HAP-1 (cell line): ENCODE data around the gene MYO3B.

Source experiments
- DNase-seq, 2 experiments: peaks; one replicate each; pipeline ENCODE4 v3.0.0-alpha.2; 2016 to 2020; ENCODE audit warnings: low spot score in 2 of 2
- H3K27me3 ChIP-seq: fragments of 250-450 bp; sonication (Bioruptor Pico); 2 replicates; pipeline ENCODE4 v1.5.1; 2020; ENCODE audit warnings: low read depth, mild to moderate bottlenecking, moderate library complexity
- H3K36me3 ChIP-seq: fragments of 250-450 bp; sonication (Bioruptor Pico); replicated peaks from 2 replicates; pipeline ENCODE4 v1.5.1; 2020; ENCODE audit warnings: mild to moderate bottlenecking
- H3K4me1 ChIP-seq: fragments of 250-450 bp; sonication (Bioruptor Pico); 2 replicates; pipeline ENCODE4 v1.5.1; 2020; ENCODE audit warnings: mild to moderate bottlenecking
- H3K4me3 ChIP-seq: fragments of 250-450 bp; sonication (Bioruptor Pico); 2 replicates; pipeline ENCODE4 v1.5.1; 2020; ENCODE audit warnings: mild to moderate bottlenecking, moderate library complexity
- H3K9me3 ChIP-seq: fragments of 250-450 bp; sonication (Bioruptor Pico); 2 replicates; pipeline ENCODE4 v1.5.1; 2020; ENCODE audit warnings: mild to moderate bottlenecking, moderate library complexity
- in situ Hi-C: fragments of 300-500 bp; cut with MboI; formaldehyde crosslinking; loops from 3 replicates; pipeline ENCODE4 v1.14.3; 2020; ENCODE audit warnings: low sequenced_read_pairs, inconsistent platforms, mixed read lengths

Gene MYO3B

DNA sequence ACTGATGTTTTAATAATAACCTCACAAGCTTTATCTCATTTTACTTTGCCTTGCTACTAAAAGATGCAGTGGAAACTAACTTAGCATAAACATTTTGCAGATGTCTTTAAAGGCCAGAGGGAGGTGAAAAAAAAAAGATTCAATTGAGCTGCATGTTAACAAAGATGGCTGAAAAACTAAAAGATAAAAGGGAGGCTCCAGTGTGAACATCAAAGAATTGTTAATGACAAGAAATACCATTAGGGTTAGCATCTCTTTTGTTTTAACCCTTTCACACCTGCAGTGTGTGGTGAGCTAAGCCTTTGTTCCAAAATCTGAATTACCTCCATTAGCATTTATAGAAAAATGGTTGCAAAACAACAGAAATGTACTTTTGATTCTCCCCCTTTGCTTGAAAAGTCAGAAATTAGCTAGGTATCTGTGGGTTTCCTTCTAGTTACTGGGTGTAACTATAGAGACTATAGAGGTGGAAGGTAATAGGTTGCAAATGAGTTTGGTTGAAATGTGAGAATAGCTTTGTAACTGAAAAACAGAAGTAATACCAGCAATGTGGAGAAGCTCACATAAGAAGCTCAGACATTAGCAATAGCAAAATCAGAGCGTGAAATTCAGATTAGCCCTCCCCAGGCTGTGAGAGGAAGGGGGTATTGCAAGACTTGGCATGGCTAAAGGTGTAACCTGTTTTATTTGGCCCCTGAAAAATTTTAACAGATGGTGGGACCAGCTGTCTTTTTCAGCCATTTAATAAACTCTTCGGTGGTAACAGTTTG lies 502.4 kb downstream of the MYO3B start:
- in situ Hi-C loops: no loop called here
- no peaks in the 10 kb centered on the region for H3K9me3 ChIP-seq
- no peaks in the 10 kb centered on the region for H3K4me1 ChIP-seq
- no peak overlapping the region for H3K4me3 ChIP-seq
- H3K27me3 ChIP-seq: no peaks in the 10 kb centered on the region
- no peaks in the 10 kb centered on the region for H3K36me3 ChIP-seq
- DNase-seq: no peak

DNA sequence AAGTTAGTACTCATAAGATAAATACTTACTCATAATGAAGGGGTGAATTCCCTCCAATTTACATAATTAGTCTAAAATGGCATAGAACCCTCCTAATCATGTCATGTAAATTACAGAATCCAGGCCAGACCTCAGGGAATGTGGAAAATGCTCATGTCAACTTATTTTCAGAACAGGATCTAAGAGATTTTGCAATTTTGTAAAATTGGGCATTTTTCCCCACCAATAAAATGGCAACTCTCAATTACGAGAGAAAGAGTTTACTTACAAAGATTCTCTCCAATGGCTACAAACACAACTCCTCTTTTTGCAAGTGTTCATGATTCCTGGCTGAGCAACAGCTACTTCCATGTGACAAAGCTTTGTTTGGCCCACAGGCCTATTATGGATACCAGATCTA lies 503.4 kb downstream of the MYO3B start:
- H3K36me3 ChIP-seq: no peaks in the 10 kb centered on the region
- DNase-seq: no peak
- no peaks in the 10 kb centered on the region for H3K4me1 ChIP-seq
- in situ Hi-C loops: no loop called here
- no peaks in the 10 kb centered on the region for H3K9me3 ChIP-seq
- H3K4me3 ChIP-seq: no peak overlapping the region
- H3K27me3 ChIP-seq: no peaks in the 10 kb centered on the region

DNA sequence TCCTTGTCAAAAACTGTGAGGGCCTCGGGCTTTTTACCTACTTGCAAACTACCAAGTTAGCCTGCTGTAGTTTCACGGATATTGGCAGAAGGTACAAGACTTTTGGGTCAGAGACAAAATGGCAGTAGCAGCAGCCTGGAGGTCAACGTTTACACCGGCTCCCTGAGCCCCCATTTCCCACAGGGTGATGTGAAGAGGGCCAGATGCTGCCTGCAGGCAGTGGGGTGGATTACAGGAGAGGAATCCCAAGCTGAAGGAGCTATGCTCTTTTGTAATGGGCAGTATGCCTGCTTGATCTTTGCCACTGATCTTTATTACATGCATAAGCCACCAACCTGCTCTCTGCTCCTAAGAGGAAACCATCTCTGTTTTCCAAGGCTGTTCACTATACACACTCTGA lies 507.6 kb downstream of the MYO3B start:
- H3K4me3 ChIP-seq: no peak overlapping the region
- H3K9me3 ChIP-seq: no peaks in the 10 kb centered on the region
- peak in 1 of 2 experiments; percentile 18 for DNase-seq
- H3K4me1 ChIP-seq: no peaks in the 10 kb centered on the region
- H3K36me3 ChIP-seq: no peaks in the 10 kb centered on the region
- in situ Hi-C loops: no loop called here
- no peaks in the 10 kb centered on the region for H3K27me3 ChIP-seq

DNA sequence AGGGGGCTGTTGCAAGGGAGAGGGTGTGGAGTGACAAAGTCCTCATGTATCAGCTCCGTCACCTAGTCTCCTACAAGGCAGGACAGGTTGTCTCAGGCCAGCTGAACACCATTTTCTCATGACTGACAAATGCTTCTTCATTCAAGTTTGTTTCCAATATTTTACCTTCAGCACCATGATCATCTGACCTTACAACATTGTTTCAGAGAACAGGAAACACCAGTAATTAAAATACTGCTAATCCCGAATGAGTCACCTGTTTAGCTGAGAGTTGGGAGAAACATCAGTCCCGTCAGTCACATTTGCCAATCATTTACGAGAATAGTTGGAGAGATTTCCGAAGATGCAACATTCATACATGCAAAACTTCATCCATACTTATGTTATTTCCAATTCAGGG lies 511.5 kb downstream of the MYO3B start:
- no peaks in the 10 kb centered on the region for H3K27me3 ChIP-seq
- no peak overlapping the region for H3K4me3 ChIP-seq
- H3K4me1 ChIP-seq: no peaks in the 10 kb centered on the region
- no peaks in the 10 kb centered on the region for H3K9me3 ChIP-seq
- H3K36me3 ChIP-seq: no peaks in the 10 kb centered on the region
- no peak for DNase-seq
- in situ Hi-C loops: no loop called here

DNA sequence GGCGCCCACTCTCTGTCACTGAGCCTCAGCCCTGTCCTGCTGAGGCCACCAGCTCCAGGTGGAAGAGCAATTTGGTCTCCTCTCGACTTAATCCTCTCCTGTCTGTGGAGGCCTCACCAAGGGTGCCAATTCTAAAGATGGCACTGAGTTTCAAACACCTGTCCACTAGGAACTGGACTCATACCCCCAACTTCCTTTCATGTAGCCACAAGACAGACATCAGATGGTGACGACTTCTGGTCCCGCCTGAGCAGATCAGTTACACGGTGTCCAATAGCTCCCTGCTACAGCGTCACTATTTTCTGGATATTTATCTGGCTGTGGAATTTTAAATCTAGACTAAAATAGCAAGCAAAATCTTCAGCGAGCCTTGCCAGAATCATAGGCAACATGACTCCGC lies 512.7 kb downstream of the MYO3B start:
- Histone ChIP-seq H3K36me3 (no peaks in the 10 kb centered on the region), H3K27me3 (no peaks in the 10 kb centered on the region), H3K4me3 (no peak overlapping the region), H3K9me3 (no peaks in the 10 kb centered on the region; the same call in 1 of the 2 replicates), H3K4me1 (peaks cover 9% of the 10 kb centered on the region)
- in situ Hi-C loops: no loop called here
- no peak for DNase-seq

DNA sequence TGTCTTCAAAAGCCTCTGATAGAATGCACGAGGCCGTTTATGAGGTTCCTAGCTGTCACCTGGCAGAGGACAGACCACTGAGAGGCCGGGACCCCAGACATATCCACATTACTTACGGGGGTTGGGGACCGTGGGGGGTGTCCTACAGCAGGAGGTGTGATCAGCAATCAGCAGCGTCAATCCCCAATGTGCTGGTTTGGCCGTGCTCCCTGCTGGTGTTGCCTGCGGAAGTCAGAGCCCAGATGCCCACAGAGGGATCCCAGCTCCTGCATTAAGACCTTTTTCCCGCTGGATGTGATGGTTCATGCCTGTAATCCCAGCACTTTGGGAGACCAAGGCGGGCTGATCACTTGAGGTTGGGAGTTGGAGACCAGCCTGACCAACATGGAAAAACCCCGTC lies 516.4 kb downstream of the MYO3B start:
- Histone ChIP-seq H3K4me3 (no peak overlapping the region), H3K4me1 (peaks cover 15% of the 10 kb centered on the region), H3K9me3 (no peaks in the 10 kb centered on the region; the same call in 1 of the 2 replicates), H3K36me3 (no peaks in the 10 kb centered on the region), H3K27me3 (no peaks in the 10 kb centered on the region)
- DNase-seq: no peak
- in situ Hi-C loops: no loop called here

DNA sequence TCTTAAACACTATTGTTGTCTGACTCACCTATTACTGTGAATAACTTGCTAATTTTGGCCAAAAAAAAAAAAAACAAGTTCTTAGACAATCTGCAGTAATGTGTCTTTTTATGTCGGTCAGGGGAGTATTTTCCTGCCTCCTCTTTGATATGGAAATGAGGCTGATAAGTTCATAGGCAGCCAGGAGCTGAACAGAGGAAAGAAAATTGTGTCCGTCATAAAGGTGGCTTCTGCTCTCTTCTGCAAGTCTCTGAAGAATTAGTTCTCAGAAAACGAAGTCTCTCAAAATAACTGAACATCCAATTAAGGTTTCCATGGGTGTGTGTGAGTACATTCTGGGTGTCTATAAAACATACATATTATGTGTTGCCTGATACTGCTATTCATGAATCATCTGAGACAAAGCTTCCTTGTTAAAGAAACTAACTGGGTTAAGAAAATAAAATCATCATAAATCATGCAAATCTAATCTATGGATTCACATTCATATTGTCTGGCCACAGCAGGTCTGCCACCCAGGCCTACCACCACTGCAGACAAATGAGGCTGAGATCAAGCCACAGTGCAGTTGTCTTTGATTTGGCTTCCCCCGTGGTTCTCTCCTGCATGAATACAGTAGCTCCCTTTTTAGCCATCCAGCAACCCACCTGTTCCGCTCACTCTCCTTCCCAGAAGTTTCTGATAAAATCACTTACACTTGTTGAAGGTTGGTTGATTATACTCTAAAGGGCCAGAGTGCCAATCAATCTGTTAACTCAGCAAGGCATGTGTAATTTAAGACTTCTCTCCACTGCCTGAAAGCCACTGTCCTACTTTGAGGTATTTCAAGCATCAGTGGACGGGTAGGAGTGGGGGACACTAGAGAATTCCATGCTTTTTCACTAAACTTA lies 517.8 kb downstream of the MYO3B start:
- Histone ChIP-seq H3K9me3 (no peaks in the 10 kb centered on the region; the same call in 1 of the 2 replicates), H3K4me3 (no peak overlapping the region), H3K36me3 (no peaks in the 10 kb centered on the region), H3K27me3 (no peaks in the 10 kb centered on the region), H3K4me1 (peaks cover 15% of the 10 kb centered on the region)
- in situ Hi-C loops: no loop called here
- DNase-seq: peak in 1 of 2 experiments; percentile 65

DNA sequence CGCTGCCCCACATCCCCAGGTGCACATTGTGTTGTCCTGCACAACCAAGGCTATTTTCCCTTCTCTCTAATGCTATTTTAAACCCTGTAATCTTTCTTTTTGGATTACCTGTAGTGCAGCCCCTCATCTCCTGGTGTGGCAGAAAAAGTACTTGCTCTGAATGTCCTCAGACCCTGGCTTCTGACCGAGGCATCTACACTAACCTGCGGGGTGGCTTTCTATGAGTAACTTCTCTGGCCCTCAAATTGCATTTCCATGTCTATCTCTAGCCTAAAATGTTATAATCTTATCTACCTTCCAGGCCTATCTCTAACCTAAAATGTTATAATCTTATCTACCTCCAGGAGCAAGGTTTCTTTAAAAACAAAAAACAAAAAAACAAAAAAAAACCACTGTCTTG lies 519.0 kb downstream of the MYO3B start:
- H3K27me3 ChIP-seq: no peaks in the 10 kb centered on the region
- no peaks in the 10 kb centered on the region for H3K36me3 ChIP-seq
- no peaks in the 10 kb centered on the region; the same call in 1 of the 2 replicates for H3K9me3 ChIP-seq
- no peak overlapping the region for H3K4me3 ChIP-seq
- in situ Hi-C loops: no loop called here
- H3K4me1 ChIP-seq: peaks cover 15% of the 10 kb centered on the region
- DNase-seq: no peak

DNA sequence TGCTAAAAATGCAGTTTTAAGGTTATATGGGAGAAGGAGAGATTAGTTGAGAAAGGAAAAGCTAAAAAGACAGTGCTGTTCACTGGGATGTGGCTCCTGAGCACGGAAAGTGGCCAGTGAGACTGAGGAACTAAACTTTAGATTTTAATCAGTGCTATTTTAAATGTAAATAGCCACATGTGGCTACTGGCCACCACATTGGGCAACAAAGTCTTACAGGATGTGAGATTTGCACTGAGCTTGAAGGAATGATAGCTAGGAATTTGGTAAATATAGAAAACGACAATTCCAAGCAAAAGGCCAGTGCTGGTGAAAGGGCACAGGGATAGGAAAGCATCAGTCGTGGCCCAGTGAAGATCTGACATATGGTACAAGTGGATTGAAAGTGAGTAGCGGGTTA lies 523.1 kb downstream of the MYO3B start:
- no peak for DNase-seq
- H3K4me3 ChIP-seq: no peak overlapping the region
- H3K36me3 ChIP-seq: no peaks in the 10 kb centered on the region
- H3K4me1 ChIP-seq: peaks cover 2% of the 10 kb centered on the region
- in situ Hi-C loops: no loop called here
- peaks cover 3% of the 10 kb centered on the region for H3K9me3 ChIP-seq
- H3K27me3 ChIP-seq: no peaks in the 10 kb centered on the region

DNA sequence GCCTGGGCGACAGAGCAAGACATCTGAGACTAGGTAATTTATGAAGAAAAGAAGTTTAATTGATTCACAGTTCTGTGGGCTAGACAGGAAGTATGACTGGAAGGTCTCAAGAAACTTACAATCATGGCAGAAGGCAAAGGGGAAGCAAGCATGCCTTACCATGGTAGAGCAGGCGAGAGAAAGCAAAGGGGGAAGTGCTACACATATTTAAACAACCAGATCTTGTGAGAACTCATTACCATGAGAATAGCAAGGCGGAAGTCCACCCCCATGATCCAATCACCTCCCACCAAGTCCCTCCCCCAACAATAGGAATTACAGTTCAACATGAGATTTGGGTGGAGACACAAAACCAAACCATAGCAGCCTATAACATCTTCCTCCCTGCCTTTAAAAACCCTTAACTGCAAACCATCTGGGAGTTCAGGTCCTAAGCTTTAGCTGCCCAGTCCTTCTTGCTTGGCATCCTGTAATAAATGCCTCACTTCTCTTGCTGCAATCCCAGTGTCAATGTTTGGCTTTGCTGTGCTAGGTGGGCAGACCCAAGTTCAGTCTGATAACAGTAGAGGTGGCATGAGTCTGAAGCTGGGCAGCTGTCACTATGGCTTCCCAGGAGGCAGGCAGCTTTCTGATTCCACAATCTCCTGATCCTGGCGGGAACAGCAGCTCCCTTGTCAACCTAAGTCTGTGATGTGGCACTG lies 526.0 kb downstream of the MYO3B start:
- in situ Hi-C loops: no loop called here
- Histone ChIP-seq H3K27me3 (no peaks in the 10 kb centered on the region), H3K9me3 (peaks cover 3% of the 10 kb centered on the region), H3K36me3 (no peaks in the 10 kb centered on the region), H3K4me1 (no peaks in the 10 kb centered on the region), H3K4me3 (no peak overlapping the region)
- DNase-seq: no peak
